Heart left ventricle (tissue), 16 donors: ENCODE measurements around the gene RHCG. TPM values are rescaled to one million over a fixed set of nuclear protein-coding genes. Genes with fewer than 3 reads are reported as not detected.

Experiments
- ATAC-seq, 4 donors: fragments of 200-7000 bp; cut with Tn5 transposase; one replicate each; pipeline ENCODE4 v1.9.1; 2020 to 2022; ENCODE audit warnings: moderate library complexity in 4 of 4, mild to moderate bottlenecking in 3 of 4, moderate number of reproducible peaks in 1 of 4
- DNase-seq, 5 donors: peaks; one replicate each; pipeline ENCODE4 v3.0.0-alpha.2; 2020
- H3K27ac ChIP-seq, 12 donors: fragments of 200-600 bp; sonication (generic) in 4 of 12; one replicate each; pipeline versions ENCODE4 v1.5.0 to v1.8.0; 2016 to 2022; ENCODE audit warnings: mild to moderate bottlenecking in 2 of 12
- H3K27me3 ChIP-seq, 9 donors: fragments of 200-600 bp; sonication (generic) in 2 of 9; one replicate each; pipeline versions ENCODE4 v1.5.1 to v1.8.0; 2016 to 2022; ENCODE audit warnings: mild to moderate bottlenecking in 3 of 9
- H3K36me3 ChIP-seq, 9 donors: fragments of 200-600 bp; sonication (generic) in 2 of 9; one replicate each; pipeline versions ENCODE4 v1.5.0 to v1.8.0; 2018 to 2022; ENCODE audit warnings: mild to moderate bottlenecking in 2 of 9
- H3K4me1 ChIP-seq, 12 donors: fragments of 200-600 bp; sonication (generic) in 4 of 12; one replicate each; pipeline versions ENCODE4 v1.5.0 to v1.8.0; 2016 to 2022; ENCODE audit warnings: mild to moderate bottlenecking in 3 of 12
- H3K4me3 ChIP-seq, 12 donors: fragments of 200-600 bp; sonication (generic) in 4 of 12; one replicate each; pipeline versions ENCODE4 v1.5.0 to v1.8.0; 2017 to 2022; ENCODE audit warnings: mild to moderate bottlenecking in 9 of 12, moderate library complexity in 4 of 12
- H3K9me3 ChIP-seq, 12 donors: fragments of 200-600 bp; sonication (generic) in 4 of 12; one replicate each; pipeline versions ENCODE4 v1.5.0 to v1.8.0; 2016 to 2022; ENCODE audit warnings: mild to moderate bottlenecking in 1 of 12
- POLR2A ChIP-seq, 2 donors: fragments of 450-650 bp; IDR thresholded peaks; one replicate each; pipeline ENCODE4 v1.6.1; 2017; ENCODE audit warnings: antibody characterized with exemption in 2 of 2, mild to moderate bottlenecking in 2 of 2, moderate library complexity in 2 of 2
- WGBS, 4 donors: extraction: QIAGEN DNeasy Blood & Tissue Kit in 2 of 4; methylation state at CpG; one replicate each; pipeline versions ENCODE4 v1.1.5 to v1.1.7; 2013 to 2018; 5-methylcytosine and 5-hydroxymethylcytosine counted together
- intact Hi-C, 10 donors: fragments of 100-400 bp; cut with DNase I; formaldehyde crosslinking; loops; one replicate each; pipeline versions ENCODE4 v1.11.1 to v1.14.2; 2022
- polyA plus RNA-seq, 2 donors: library from polyadenylated mRNA; stranded (reverse); fragments of 200-250 nt; gene quantifications; one replicate each; pipeline ENCODE4 v1.2.3, GENCODE V29; 2013
- total RNA-seq, 9 donors: library from RNA; depleted of rRNA in 2 of 9; stranded (reverse); fragments of >200 nt in 2 of 9; fragmentation: NEBNext Ultra II Directional in 3 of 9; extraction: Animal tissue kit (Norgen Biotek cat#: 25700) in 3 of 9; gene quantifications; one replicate each; pipeline versions ENCODE4 v1.1.0 to v1.2.4, GENCODE V29; 2016 to 2023
- TF ChIP-seq, protein P1 (sequence below), 12 donors: fragments of 200-600 bp; sonication (generic) in 4 of 12; IDR thresholded peaks; one replicate each; pipeline versions ENCODE4 v1.5.0 to v1.8.0; 2018 to 2022; ENCODE audit warnings: antibody characterized with exemption in 12 of 12, mild to moderate bottlenecking in 5 of 12
- donor health status: ischemic (EF 13 %, LVEDD 7.1; RV severe dilation, severe dysfunction).
- donor health status: healthy with polysubstance abuse.
- donor health status: DM: no; HTN: yes; CAD: no.
- donor health status: DM: no; HTN: no; CAD: no.
- donor health status: ischemic (EF 25% LVEDD 6.9; RV normal size, moderate dysfunction).
- donor health status: ischemic (EF 25% LVEDD 5.7; RV mildly dilated, moderate dysfunction).
- donor health status: healthy.
- donor health status: DM: yes; HTN: yes; CAD: no.
- donor health status: ischemic (EF 35%, LVEDD 5.7; RV mildly dilated, moderate dysfunction).
- donor health status: nonischemic (EF 11% LVEDD 7.7; RV severe dilation, severe dysfunction).
- donor health status: DM: yes; HTN: yes; CAD: no.
- donor health status: PGD.
- donor health status: ischemic (EF 29% LVEDD 5.4; RV normal size, mild dysfunction).
- donor health status: nonischemic (EF 23%, LVEDD 6.1; RV moderate dilation, normal function).

The RHCG gene
- total and polyA plus RNA-seq, 11 donors, result 0.20 to 2.9 (median 0.76) TPM; not detected in 4

GRCh38 chr15:89513284-89513683, 16.9 kb upstream of the RHCG start:
- ATAC-seq (no peak), DNase-seq (no peak)
- H3K27ac ChIP-seq, result no peak overlapping the region
- TF ChIP-seq, protein P1, sequence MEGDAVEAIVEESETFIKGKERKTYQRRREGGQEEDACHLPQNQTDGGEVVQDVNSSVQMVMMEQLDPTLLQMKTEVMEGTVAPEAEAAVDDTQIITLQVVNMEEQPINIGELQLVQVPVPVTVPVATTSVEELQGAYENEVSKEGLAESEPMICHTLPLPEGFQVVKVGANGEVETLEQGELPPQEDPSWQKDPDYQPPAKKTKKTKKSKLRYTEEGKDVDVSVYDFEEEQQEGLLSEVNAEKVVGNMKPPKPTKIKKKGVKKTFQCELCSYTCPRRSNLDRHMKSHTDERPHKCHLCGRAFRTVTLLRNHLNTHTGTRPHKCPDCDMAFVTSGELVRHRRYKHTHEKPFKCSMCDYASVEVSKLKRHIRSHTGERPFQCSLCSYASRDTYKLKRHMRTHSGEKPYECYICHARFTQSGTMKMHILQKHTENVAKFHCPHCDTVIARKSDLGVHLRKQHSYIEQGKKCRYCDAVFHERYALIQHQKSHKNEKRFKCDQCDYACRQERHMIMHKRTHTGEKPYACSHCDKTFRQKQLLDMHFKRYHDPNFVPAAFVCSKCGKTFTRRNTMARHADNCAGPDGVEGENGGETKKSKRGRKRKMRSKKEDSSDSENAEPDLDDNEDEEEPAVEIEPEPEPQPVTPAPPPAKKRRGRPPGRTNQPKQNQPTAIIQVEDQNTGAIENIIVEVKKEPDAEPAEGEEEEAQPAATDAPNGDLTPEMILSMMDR (IDR thresholded peaks at IDR 0.05), result no peak
- no peak for TF ChIP-seq POLR2A (IDR thresholded peaks at IDR 0.05)
- H3K4me3 ChIP-seq, result no peak overlapping the region
- 59 to 85% (median 75%) methylated on average over 3 of the region's 3 CpGs for WGBS, 4 donors
- H3K9me3 ChIP-seq, result peaks cover 0 to 5% (median 0%) of the 10 kb centered on the region in 12 donors
- peaks cover 0 to 21% (median 0%) of the 10 kb centered on the region in 9 donors for H3K27me3 ChIP-seq
- no peaks in the 10 kb centered on the region for H3K36me3 ChIP-seq
- intact Hi-C loops, result no loop called here
- no peaks in the 10 kb centered on the region for H3K4me1 ChIP-seq

DNA sequence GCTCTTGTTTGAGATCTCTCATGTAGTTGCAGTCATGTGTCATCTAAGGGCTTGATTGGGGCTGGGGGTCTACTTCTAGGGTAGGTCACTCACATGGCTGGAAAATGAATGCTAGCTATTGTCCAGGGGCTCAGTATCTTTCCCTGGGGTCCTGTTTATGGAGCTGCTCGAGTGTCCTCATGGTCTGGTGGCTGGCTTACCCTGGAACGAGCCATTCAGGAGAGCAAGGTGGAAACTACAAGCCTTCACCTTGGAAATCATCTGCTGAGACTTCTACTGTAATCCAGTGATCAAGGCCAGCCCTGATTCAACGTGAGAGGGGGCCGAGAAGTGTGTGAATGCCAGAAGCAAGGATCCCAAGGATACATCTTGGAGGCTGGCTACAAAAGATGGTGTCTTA, 16.2 kb upstream of the RHCG start:
- ATAC-seq (no peak), DNase-seq (no peak)
- TF ChIP-seq, protein P1 (IDR thresholded peaks at IDR 0.05), result no peak
- no peak for TF ChIP-seq POLR2A (IDR thresholded peaks at IDR 0.05)
- WGBS, 4 donors, result 42 to 67% (median 60%) methylated on average over 4 of the region's 4 CpGs
- Histone ChIP-seq H3K27me3 (peaks cover 0 to 21% (median 0%) of the 10 kb centered on the region in 9 donors), H3K36me3 (no peaks in the 10 kb centered on the region), H3K9me3 (no peaks in the 10 kb centered on the region), H3K27ac (no peak overlapping the region), H3K4me1 (no peaks in the 10 kb centered on the region), H3K4me3 (no peak overlapping the region)
- intact Hi-C loops, result no loop called here

DNA sequence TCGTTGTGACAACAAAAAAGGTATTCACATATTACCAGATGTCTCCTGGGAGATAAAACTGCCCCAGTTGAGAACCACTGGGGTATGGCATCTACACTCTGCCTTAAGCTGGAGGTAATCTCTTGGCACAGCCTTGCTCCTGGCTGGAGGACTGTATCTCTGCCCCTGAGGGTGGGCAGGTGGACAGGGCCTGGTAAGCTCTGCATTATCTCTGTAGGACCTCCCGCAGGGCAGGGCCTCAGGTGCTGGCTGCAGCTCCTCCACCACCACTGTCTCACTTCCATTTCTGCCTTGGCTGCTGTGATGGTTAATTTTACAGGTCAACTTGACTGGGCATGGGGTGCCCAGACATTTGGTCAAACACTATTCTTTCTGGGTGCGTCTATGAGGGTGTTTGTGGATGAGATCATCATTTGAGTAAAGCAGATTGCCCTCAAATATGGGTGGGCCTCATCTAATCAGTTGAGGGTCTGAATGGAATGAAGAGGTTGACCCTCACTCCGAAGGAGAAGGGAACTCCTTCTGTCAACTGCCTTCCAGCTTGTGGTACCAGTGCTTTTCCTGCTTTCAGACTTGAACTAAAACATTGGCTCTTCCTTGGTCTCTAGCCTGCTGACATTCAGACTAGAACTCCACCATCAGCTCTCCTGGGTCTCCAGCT, 9.8 kb upstream of the RHCG start:
- H3K27ac ChIP-seq, result no peak overlapping the region
- 72 to 82% (median 77%) methylated on average over 4 of the region's 4 CpGs for WGBS, 4 donors
- H3K36me3 ChIP-seq, result no peaks in the 10 kb centered on the region
- intact Hi-C loops, result no loop called here
- no peaks in the 10 kb centered on the region for H3K4me1 ChIP-seq
- no peak for ATAC-seq
- peaks cover 0 to 10% (median 5%) of the 10 kb centered on the region in 9 donors for H3K27me3 ChIP-seq
- H3K4me3 ChIP-seq, result no peak overlapping the region
- no peak for TF ChIP-seq POLR2A (IDR thresholded peaks at IDR 0.05)
- TF ChIP-seq, protein P1 (IDR thresholded peaks at IDR 0.05), result no peak
- no peak for DNase-seq
- H3K9me3 ChIP-seq, result no peaks in the 10 kb centered on the region

- ATAC-seq (no peak), DNase-seq (no peak)
- intact Hi-C loops, result no loop called here
- TF ChIP-seq, protein P1 (IDR thresholded peaks at IDR 0.05), result no peak
- no peak for TF ChIP-seq POLR2A (IDR thresholded peaks at IDR 0.05)
- Histone ChIP-seq H3K36me3 (no peaks in the 10 kb centered on the region), H3K27me3 (peaks cover 0 to 17% (median 0%) of the 10 kb centered on the region in 9 donors), H3K4me3 (no peak overlapping the region), H3K27ac (no peak overlapping the region), H3K4me1 (no peaks in the 10 kb centered on the region), H3K9me3 (no peaks in the 10 kb centered on the region)
- WGBS, 4 donors, result 54 to 72% (median 61%) methylated on average over 4 of the region's 4 CpGs
Measured at GRCh38 chr15:89504166-89504565, 7.8 kb upstream of the RHCG start.
